Ishikawa (cell line): ENCODE results near the gene PACS1.

Experiments used
- CEBPB ChIP-seq: IDR thresholded peaks from 2 replicates; pipeline ENCODE4 v1.6.1; 2012
- CREB1 ChIP-seq: IDR thresholded peaks from 2 replicates; pipeline ENCODE4 v1.6.1; 2012; ENCODE audit warnings: low read depth
- EGR1 ChIP-seq: IDR thresholded peaks from 2 replicates; pipeline ENCODE4 v1.6.1; 2012
- EP300 ChIP-seq: IDR thresholded peaks from 2 replicates; pipeline ENCODE4 v1.6.1; 2012; ENCODE audit warnings: borderline replicate concordance
- FOXM1 ChIP-seq: IDR thresholded peaks from 2 replicates; pipeline ENCODE4 v1.6.1; 2012; ENCODE audit warnings: low read depth, borderline replicate concordance
- MAX ChIP-seq: IDR thresholded peaks from 2 replicates; pipeline ENCODE4 v1.6.1; 2012
- NFIC ChIP-seq: IDR thresholded peaks from 2 replicates; pipeline ENCODE4 v1.6.1; 2012
- RAD21 ChIP-seq: IDR thresholded peaks from 2 replicates; pipeline ENCODE4 v1.6.1; 2012; ENCODE audit warnings: low read depth
- REST ChIP-seq: IDR thresholded peaks from 2 replicates; pipeline ENCODE4 v1.6.1; 2012; ENCODE audit warnings: low read depth, mild to moderate bottlenecking
- TAF1 ChIP-seq: IDR thresholded peaks from 2 replicates; pipeline ENCODE4 v1.6.1; 2012; ENCODE audit warnings: low read depth, mild to moderate bottlenecking
- TCF12 ChIP-seq: IDR thresholded peaks from 2 replicates; pipeline ENCODE4 v1.6.1; 2012; ENCODE audit warnings: low read depth
- TEAD4 ChIP-seq: IDR thresholded peaks from 2 replicates; pipeline ENCODE4 v1.6.1; 2012
- YY1 ChIP-seq: IDR thresholded peaks from 2 replicates; pipeline ENCODE4 v1.6.1; 2012; ENCODE audit warnings: low read depth
- ZBTB7A ChIP-seq: IDR thresholded peaks from 2 replicates; pipeline ENCODE4 v1.6.1; 2012; ENCODE audit warnings: low read depth
- TF ChIP-seq, protein P1 (sequence below): IDR thresholded peaks from 2 replicates; pipeline ENCODE4 v1.6.1; 2012

PACS1 gene

DNA sequence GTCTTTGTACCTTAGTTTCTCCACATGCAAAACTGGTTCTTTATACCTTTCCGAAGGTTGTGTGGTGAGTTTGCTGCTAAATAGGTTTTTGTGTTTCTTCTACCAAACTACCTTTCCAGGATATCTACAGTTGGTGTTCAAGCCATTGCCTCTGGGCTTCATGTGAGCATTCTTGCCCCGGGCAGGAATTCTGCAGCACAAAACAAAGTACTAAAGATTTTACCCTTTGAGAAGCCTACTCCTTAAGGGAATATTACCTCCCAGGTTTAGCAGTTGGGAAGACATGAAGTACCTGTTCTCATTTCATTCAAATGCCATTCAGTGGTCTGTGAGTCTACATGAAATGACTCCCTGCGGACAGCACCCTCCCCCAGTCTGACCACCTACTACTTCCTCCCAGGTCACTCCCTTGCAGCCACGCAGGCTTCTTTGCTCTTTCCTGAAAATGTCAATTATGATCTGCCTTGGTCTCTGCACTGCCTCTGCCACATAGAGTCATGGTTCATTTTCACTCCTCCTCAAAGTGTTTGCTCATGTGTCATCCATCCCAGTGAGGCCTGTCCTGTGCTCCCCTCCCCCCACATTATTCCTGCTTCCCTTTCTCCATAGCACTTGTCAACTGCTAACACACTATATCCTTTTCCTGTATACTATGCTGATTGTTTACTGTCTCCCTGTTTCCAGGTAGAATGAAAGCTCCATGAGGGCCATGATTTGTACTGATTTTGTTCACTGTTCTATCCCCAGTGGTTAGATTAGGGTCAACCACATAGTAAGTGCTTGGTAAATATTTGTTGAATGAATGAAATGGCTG, 36.9 kb downstream of the PACS1 start:
- TF ChIP-seq EP300 (no peak), CREB1 (no peak), NFIC (no peak), TCF12 (no peak), FOXM1 (no peak), YY1 (no peak), RAD21 (no peak), EGR1 (no peak), REST (no peak), MAX (no peak), CEBPB (no peak), TEAD4 (no peak), ZBTB7A (no peak)
- TF ChIP-seq, protein P1, sequence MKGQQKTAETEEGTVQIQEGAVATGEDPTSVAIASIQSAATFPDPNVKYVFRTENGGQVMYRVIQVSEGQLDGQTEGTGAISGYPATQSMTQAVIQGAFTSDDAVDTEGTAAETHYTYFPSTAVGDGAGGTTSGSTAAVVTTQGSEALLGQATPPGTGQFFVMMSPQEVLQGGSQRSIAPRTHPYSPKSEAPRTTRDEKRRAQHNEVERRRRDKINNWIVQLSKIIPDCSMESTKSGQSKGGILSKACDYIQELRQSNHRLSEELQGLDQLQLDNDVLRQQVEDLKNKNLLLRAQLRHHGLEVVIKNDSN: no peak

DNA sequence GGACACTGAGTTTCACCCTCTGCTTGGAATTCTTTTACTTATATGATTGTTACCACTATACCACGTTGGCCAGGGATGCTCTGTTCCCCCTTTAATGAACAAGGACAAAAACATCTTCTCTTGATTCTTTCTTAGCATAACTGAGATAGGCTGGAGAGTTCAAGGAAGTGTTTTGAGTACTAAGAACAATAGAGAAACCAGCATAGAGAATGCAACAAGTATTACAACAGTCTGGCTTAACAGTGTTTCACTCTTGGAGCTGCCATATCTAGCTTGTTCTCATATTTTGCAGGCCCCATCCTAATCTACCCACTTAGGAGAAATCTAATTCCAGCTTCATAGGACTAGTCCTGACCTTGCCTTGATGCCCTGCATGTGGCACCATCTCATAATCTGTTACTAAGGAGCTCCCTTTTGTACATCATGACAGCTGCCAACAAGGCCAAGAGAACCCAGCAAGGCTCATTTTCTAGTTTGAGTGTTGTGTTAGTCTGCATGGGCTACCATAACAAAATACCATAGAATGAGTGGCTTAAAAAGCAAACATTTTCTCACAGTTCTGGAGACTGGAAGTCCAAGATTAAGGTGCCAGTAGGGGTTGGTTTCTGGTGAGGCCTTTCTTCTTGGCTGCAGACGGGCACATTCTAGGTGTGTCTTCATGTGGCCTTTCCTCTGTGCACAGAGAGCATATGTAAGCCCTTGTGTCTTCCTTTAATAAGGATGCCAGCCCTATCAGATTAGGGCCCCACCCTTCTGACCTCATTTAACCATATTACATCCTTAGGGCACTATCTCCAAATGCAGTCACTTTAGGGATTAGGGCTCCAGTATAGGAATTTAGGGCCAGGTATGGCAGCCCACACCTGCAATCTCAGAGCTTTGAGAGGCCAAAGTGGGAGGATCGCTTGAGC, 37.8 kb downstream of the PACS1 start:
- TF ChIP-seq YY1 (no peak), TCF12 (no peak), EP300 (no peak), FOXM1 (no peak), TEAD4 (no peak), MAX (no peak), REST (no peak), ZBTB7A (no peak), EGR1 (no peak), NFIC (no peak), CEBPB (no peak)
- TF ChIP-seq, protein P1: no peak

DNA sequence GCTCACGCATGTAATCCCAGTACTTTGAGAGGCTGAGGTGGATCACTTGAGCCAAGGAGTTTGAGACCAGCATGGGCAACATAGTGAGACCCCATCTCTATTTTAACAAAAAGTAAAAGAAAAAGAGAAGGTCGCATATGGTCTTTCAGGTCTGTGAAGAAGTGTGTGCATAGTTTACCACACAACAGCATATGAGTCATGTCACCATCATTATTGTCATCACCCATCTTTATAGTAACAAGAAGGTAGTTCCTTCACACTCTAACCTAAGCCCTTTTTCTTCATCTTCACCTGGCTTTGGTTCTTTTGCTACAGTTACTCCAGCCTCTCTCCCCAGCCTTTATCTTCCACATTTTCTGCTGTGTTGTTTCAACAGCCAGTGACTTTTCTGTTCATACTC, 39.2 kb downstream of the PACS1 start:
- TF ChIP-seq TEAD4: no peak
- TF ChIP-seq EP300: no peak
- TF ChIP-seq TAF1: no peak

DNA sequence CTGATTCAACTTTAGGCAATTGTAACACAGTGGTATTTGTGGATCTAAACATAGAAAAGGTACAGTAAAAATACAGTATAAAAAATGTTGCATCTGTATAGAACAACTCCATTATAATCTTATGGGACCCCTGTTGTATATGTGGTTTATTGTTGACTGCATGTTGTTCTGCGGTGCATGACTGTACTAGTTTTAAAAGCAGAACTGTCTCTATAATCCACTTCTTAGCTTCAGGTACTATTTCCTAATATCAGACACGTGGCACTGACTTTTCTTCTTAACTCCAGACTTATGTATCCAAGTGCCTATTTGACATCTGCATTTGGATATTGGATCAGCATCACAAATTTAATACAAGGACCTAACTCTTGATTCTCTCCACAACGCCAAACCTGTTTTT, 41.1 kb downstream of the PACS1 start:
- no peak for TF ChIP-seq TCF12
- TF ChIP-seq MAX: no peak
- TF ChIP-seq NFIC: no peak
- TF ChIP-seq YY1: no peak
- no peak for TF ChIP-seq FOXM1
- no peak for TF ChIP-seq ZBTB7A
- TF ChIP-seq EGR1: no peak

- TF ChIP-seq EP300: no peak
- no peak for TF ChIP-seq MAX
- no peak for TF ChIP-seq FOXM1
These were observed 42.0 kb downstream of the PACS1 start for GRCh38 chr11:66112041-66112491.
